GM21723 (cell line): Measurements from ENCODE around the gene EGLN3.
"Not testable (repeated sequence)": the region's sequence is repeated elsewhere in the genome, so short reads cannot be mapped to it uniquely, and the experiment has no call there.

Experiments
- ATAC-seq: cut with Tn5 transposase; IDR thresholded peaks from one replicate; pipeline ENCODE4 v1.9.1; 2021; ENCODE audit warnings: mild to moderate bottlenecking, moderate library complexity; ENCODE audit not compliant: unreplicated experiment

EGLN3 gene

GRCh38 chr14:33938131-33938949 is 12.5 kb downstream of the EGLN3 start:
- no peak for ATAC-seq

GRCh38 chr14:33936391-33936790 is 14.5 kb downstream of the EGLN3 start:
- ATAC-seq = no peak

- ATAC-seq = no peak
These were observed 15.9 kb downstream of the EGLN3 start for GRCh38 chr14:33934938-33935337.

- ATAC-seq = no peak
These were observed 16.7 kb downstream of the EGLN3 start for GRCh38 chr14:33934043-33934750.

- no peak for ATAC-seq
These were observed 17.4 kb downstream of the EGLN3 start for GRCh38 chr14:33933386-33933933.

- no peak for ATAC-seq
These were observed 18.1 kb downstream of the EGLN3 start for GRCh38 chr14:33932576-33933345.

- no peak for ATAC-seq
These were observed 18.8 kb downstream of the EGLN3 start for GRCh38 chr14:33932033-33932432.

- ATAC-seq = no peak
These were observed 19.4 kb downstream of the EGLN3 start for GRCh38 chr14:33931461-33931860.

GRCh38 chr14:33930439-33930838 is 20.4 kb downstream of the EGLN3 start:
- no peak for ATAC-seq

- no peak for ATAC-seq
These were observed 21.0 kb downstream of the EGLN3 start for GRCh38 chr14:33929799-33930408.

- ATAC-seq = no peak
These were observed 22.0 kb downstream of the EGLN3 start for GRCh38 chr14:33928895-33929294.

GRCh38 chr14:33927944-33928343 is 22.9 kb downstream of the EGLN3 start:
- ATAC-seq = no peak

- ATAC-seq = not testable (repeated sequence)
These were observed 23.9 kb downstream of the EGLN3 start for GRCh38 chr14:33926967-33927366.

GRCh38 chr14:33925946-33926345 is 24.9 kb downstream of the EGLN3 start:
- ATAC-seq = no peak

- ATAC-seq = no peak
These were observed 25.6 kb downstream of the EGLN3 start for GRCh38 chr14:33925235-33925634.

- ATAC-seq = no peak
These were observed 26.2 kb downstream of the EGLN3 start for GRCh38 chr14:33924566-33925100.

GRCh38 chr14:33922125-33922524 is 28.7 kb downstream of the EGLN3 start:
- ATAC-seq = no peak

- no peak for ATAC-seq
These were observed 32.6 kb downstream of the EGLN3 start for GRCh38 chr14:33918256-33918655.

- no peak for ATAC-seq
These were observed 33.2 kb downstream of the EGLN3 start for GRCh38 chr14:33917661-33918060.
